Omental fat pad (tissue), 4 donors: ENCODE data around the gene RTF1. TPM values are rescaled to one million over a fixed set of nuclear protein-coding genes. Genes with fewer than 3 reads are reported as not detected.
"Not testable (repeated sequence)": the region's sequence is repeated elsewhere in the genome, so short reads cannot be mapped to it uniquely, and the experiment has no call there.

ENCODE experiments used
- ATAC-seq: fragments of 150-250 bp; one replicate; pipeline ENCODE4 v1.9.1; 2016; ENCODE audit warnings: mild to moderate bottlenecking, moderate library complexity; ENCODE audit not compliant: low FRiP score
- DNase-seq: peaks from one replicate; pipeline ENCODE4 v3.0.0-alpha.2; 2019; ENCODE audit warnings: low spot score
- CTCF ChIP-seq, 3 donors: fragments of 450-650 bp; IDR thresholded peaks; one replicate each; pipeline ENCODE4 v1.5.1; 2016 to 2017; ENCODE audit warnings: antibody characterized with exemption in 3 of 3, mild to moderate bottlenecking in 3 of 3, moderate library complexity in 2 of 3
- total RNA-seq, 4 donors: library from RNA; depleted of rRNA; stranded (reverse); fragments of >200 nt; gene quantifications; one replicate each; pipeline ENCODE4 v1.1.0, GENCODE V29; 2016

RTF1 gene
- total RNA-seq, 4 donors from 2014 or later, result 18.1 to 39.7 (median 25.8) TPM

- ATAC-seq (no peak), DNase-seq (no peak)
- no peak for TF ChIP-seq CTCF (IDR thresholded peaks at IDR 0.05)
These were observed 49.0 kb downstream of the RTF1 start for GRCh38 chr15:41465822-41466421.

- DNase-seq (no peak), ATAC-seq (no peak)
- TF ChIP-seq CTCF (IDR thresholded peaks at IDR 0.05), result no peak
These were observed 49.8 kb downstream of the RTF1 start for GRCh38 chr15:41466711-41467110.

GRCh38 chr15:41469644-41470043 lies 52.7 kb downstream of the RTF1 start:
- DNase-seq, ATAC-seq: not testable (repeated sequence)

GRCh38 chr15:41473418-41473817 lies 56.5 kb downstream of the RTF1 start:
- TF ChIP-seq CTCF (IDR thresholded peaks at IDR 0.05), result no peak
- ATAC-seq (no peak), DNase-seq (no peak)

GRCh38 chr15:41474436-41474835 lies 57.5 kb downstream of the RTF1 start:
- ATAC-seq (no peak), DNase-seq (no peak)
- TF ChIP-seq CTCF (IDR thresholded peaks at IDR 0.05), result no peak

- ATAC-seq (no peak), DNase-seq (no peak)
- no peak for TF ChIP-seq CTCF (IDR thresholded peaks at IDR 0.05)
These were observed 58.0 kb downstream of the RTF1 start for GRCh38 chr15:41474941-41475340.

- TF ChIP-seq CTCF (IDR thresholded peaks at IDR 0.05), result no peak
- ATAC-seq, result peak; percentile 46
- DNase-seq, result no peak
These were observed 59.6 kb downstream of the RTF1 start for GRCh38 chr15:41476416-41477048.
